T-cell (primary cell): Measurements from ENCODE around the gene MRC2. TPM values are rescaled to one million over a fixed set of nuclear protein-coding genes. Genes with fewer than 3 reads are reported as not detected.
"Not testable (repeated sequence)": the region's sequence is repeated elsewhere in the genome, so short reads cannot be mapped to it uniquely, and the experiment has no call there.

Source experiments
- ATAC-seq, 4 experiments: fragments of 200-7000 bp in 3 of 4; fragments of 150-1000 bp in 1 of 4; cut with Tn5 transposase; replicated peaks in 1 of 4; 1 replicate in 3 of 4; 2 replicates in 1 of 4; pipeline ENCODE4 v1.10.0; 2021; ENCODE audit warnings: moderate library complexity in 3 of 4, mild to moderate bottlenecking in 2 of 4, moderate number of reproducible peaks in 1 of 4
- CTCF ChIA-PET, 2 donors: fragments of 300-600 bp; sonication (Branson Sonifier 250); formaldehyde crosslinking; loops; one replicate each; lab custom pipeline; 2022; ENCODE audit warnings: antibody characterized with exemption in 2 of 2; lab: Charles Lee
- POLR2A ChIA-PET, 2 donors: fragments of 300-600 bp; sonication (Branson Sonifier 250); formaldehyde crosslinking; loops; one replicate each; lab custom pipeline; 2022; ENCODE audit warnings: antibody characterized with exemption in 2 of 2; lab: Charles Lee
- DNase-seq, 35 experiments: peaks; one replicate each; pipeline versions ENCODE4 v3.0.0 to v3.0.0-alpha.2; 2013 to 2023
- H3K27ac ChIP-seq: one replicate; pipeline ENCODE4 v1.5.1; 2013; ENCODE audit warnings: low read length
- H3K27me3 ChIP-seq, 2 experiments: replicated peaks in 1 of 2; 1 replicate in 1 of 2; 2 replicates in 1 of 2; pipeline versions ENCODE4 v1.6.1 to v1.7.0; 2013; ENCODE audit warnings: low read length in 1 of 2, mixed read lengths in 1 of 2; ENCODE audit not compliant: control insufficient read depth in 2 of 2, insufficient read depth in 2 of 2; ENCODE audit errors: extremely low read depth in 1 of 2
- H3K36me3 ChIP-seq, 2 donors: 1 replicate in 1 of 2; 2 replicates in 1 of 2; pipeline versions ENCODE4 v1.6.1 to v1.7.0; 2013; ENCODE audit warnings: low read length in 1 of 2; ENCODE audit not compliant: control insufficient read depth in 2 of 2, insufficient read depth in 1 of 2; ENCODE audit errors: extremely low read depth in 1 of 2
- H3K4me1 ChIP-seq, 2 experiments: 1 replicate in 1 of 2; 2 replicates in 1 of 2; pipeline versions ENCODE4 v1.6.1 to v1.7.0; 2013; ENCODE audit warnings: low read length in 2 of 2, mixed read lengths in 1 of 2; ENCODE audit not compliant: insufficient read depth in 2 of 2, control insufficient read depth in 1 of 2; ENCODE audit errors: extremely low read depth in 1 of 2
- H3K4me3 ChIP-seq, 2 donors: 1 replicate in 1 of 2; 2 replicates in 1 of 2; pipeline versions ENCODE4 v1.5.1 to v1.7.0; 2013; ENCODE audit warnings: mild to moderate bottlenecking in 2 of 2, low read length in 1 of 2, moderate library complexity in 1 of 2; ENCODE audit not compliant: control insufficient read depth in 1 of 2; ENCODE audit errors: extremely low read depth in 1 of 2
- H3K9me3 ChIP-seq: 2 replicates; pipeline ENCODE4 v1.7.0; 2013
- H3K27ac Mint-ChIP-seq, 2 donors: one replicate each; pipeline ENCODE4 v1.8.0; 2020 to 2021; ENCODE audit warnings: mild to moderate bottlenecking in 2 of 2, mixed read lengths in 2 of 2
- H3K27me3 Mint-ChIP-seq, 2 donors: one replicate each; pipeline ENCODE4 v1.8.0; 2021 to 2022; ENCODE audit warnings: mixed read lengths in 2 of 2
- H3K36me3 Mint-ChIP-seq: one replicate; pipeline ENCODE4 v1.8.0; 2021; ENCODE audit warnings: mixed read lengths
- H3K4me1 Mint-ChIP-seq, 3 donors: one replicate each; pipeline ENCODE4 v1.8.0; 2020 to 2022; ENCODE audit warnings: mixed read lengths in 3 of 3, mild to moderate bottlenecking in 1 of 3
- H3K4me3 Mint-ChIP-seq, 3 donors: one replicate each; pipeline ENCODE4 v1.8.0; 2020 to 2022; ENCODE audit warnings: mild to moderate bottlenecking in 3 of 3, mixed read lengths in 3 of 3, moderate library complexity in 3 of 3
- H3K9me3 Mint-ChIP-seq, 3 donors: one replicate each; pipeline ENCODE4 v1.8.0; 2020 to 2022; ENCODE audit warnings: mixed read lengths in 3 of 3
- WGBS: methylation state at CpG from one replicate; pipeline ENCODE4 v1.1.5; 2013; ENCODE audit warnings: missing lambda C conversion rate; ENCODE audit not compliant: insufficient coverage; 5-methylcytosine and 5-hydroxymethylcytosine counted together
- total RNA-seq, 35 experiments: library from RNA in 6 of 35; stranded (reverse) in 6 of 35; fragments of 120-200 nt in 1 of 35; gene quantifications; one replicate each; pipeline versions ENCODE4 v1.2.1 to v1.2.4 and lab custom pipeline; 2013 to 2026

MRC2 gene
- total RNA-seq, 5 donors from 2014 or later (not counting 1 experiment from before 2014, with no cell fraction given): 4.0 to 7.6 (median 5.2) TPM

DNA sequence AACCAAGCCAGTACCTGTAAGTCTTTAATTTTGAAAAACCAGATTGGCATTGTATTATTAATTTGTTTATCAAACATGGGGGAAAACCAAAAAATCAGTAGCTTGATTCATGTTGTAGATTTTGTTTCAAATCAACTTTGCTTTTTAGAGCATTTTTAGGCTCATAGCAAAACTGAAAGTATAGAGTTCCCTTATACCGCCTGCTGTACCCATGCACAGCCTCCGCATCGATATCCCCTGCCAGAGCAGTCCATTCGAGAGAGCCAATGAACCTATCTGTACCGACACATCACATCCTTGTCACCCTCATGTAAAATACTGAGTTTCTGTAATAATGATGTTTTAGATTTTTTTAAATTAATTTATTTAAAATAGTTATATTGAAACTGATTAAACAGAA, 16.2 kb upstream of the MRC2 start:
- no CpG with 5 or more reads among the region's 5 CpGs for WGBS
- H3K4me3 Mint-ChIP-seq: peak overlapping the region in 1 of 3 donors; percentile 34
- Histone ChIP-seq H3K27ac (peak overlapping the region; percentile 19), H3K36me3 (peaks cover 11 to 64% of the 10 kb centered on the region in 2 donors), H3K4me3 (no peak overlapping the region), H3K4me1 (no peaks in the 10 kb centered on the region), H3K9me3 (no peaks in the 10 kb centered on the region), H3K27me3 (no peaks in the 10 kb centered on the region)
- ATAC-seq (peak in 1 of 4 experiments; percentile 32), DNase-seq (peak in 1 of 35 experiments; percentile 17)
- CTCF ChIA-PET: no interaction called here
- H3K27me3 Mint-ChIP-seq: no peaks in the 10 kb centered on the region
- peaks cover 0 to 20% (median 0%) of the 10 kb centered on the region in 3 donors for H3K4me1 Mint-ChIP-seq
- peak overlapping the region; percentile 16 to 55 for H3K27ac Mint-ChIP-seq
- H3K36me3 Mint-ChIP-seq: peaks cover 74% of the 10 kb centered on the region
- POLR2A ChIA-PET: interaction anchor here (0.5 to 0.6 kb wide), 2 partner anchors 16 to 30 kb away, joined by 3 to 5 read pairs; no protein-coding TSS in a partner anchor
- no peaks in the 10 kb centered on the region for H3K9me3 Mint-ChIP-seq

- H3K36me3 Mint-ChIP-seq: peaks cover 69% of the 10 kb centered on the region
- H3K4me1 ChIP-seq: no peaks in the 10 kb centered on the region
- H3K9me3 ChIP-seq: no peaks in the 10 kb centered on the region
- DNase-seq (peak in 1 of 35 experiments; percentile 21), ATAC-seq (no peak)
- peaks cover 0 to 20% (median 0%) of the 10 kb centered on the region in 3 donors for H3K4me1 Mint-ChIP-seq
- H3K4me3 Mint-ChIP-seq: no peak overlapping the region
- ChIA-PET POLR2A (no interaction called here), CTCF (no interaction called here)
- 58% methylated on average over 2 of the region's 8 CpGs for WGBS
- peaks cover 11 to 61% of the 10 kb centered on the region in 2 donors for H3K36me3 ChIP-seq
- H3K27ac Mint-ChIP-seq: no peak overlapping the region
- no peak overlapping the region for H3K4me3 ChIP-seq
- H3K9me3 Mint-ChIP-seq: no peaks in the 10 kb centered on the region
- peak overlapping the region; percentile 19 for H3K27ac ChIP-seq
- no peaks in the 10 kb centered on the region for H3K27me3 Mint-ChIP-seq
- no peaks in the 10 kb centered on the region for H3K27me3 ChIP-seq
These were observed 15.7 kb upstream of the MRC2 start for GRCh38 chr17:62611728-62612127.

DNA sequence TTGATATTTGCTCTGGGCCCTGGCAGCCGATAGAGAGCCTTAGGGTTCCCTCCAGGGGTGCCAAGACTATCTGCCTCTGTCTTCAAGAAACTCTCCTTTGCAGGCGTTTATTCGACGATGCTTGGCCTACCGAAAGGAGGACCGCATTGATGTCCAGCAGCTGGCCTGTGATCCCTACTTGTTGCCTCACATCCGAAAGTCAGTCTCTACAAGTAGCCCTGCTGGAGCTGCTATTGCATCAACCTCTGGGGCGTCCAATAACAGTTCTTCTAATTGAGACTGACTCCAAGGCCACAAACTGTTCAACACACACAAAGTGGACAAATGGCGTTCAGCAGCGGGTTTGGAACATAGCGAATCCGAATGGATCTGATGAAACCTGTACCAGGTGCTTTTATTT, 15.2 kb upstream of the MRC2 start:
- H3K9me3 ChIP-seq, CTCF ChIA-PET, H3K27ac ChIP-seq, DNase-seq, H3K4me3 ChIP-seq, H3K4me3 Mint-ChIP-seq, ATAC-seq, H3K27me3 ChIP-seq, H3K27me3 Mint-ChIP-seq, POLR2A ChIA-PET, H3K9me3 Mint-ChIP-seq, H3K4me1 ChIP-seq, H3K27ac Mint-ChIP-seq: not testable (repeated sequence)
- 94% methylated on average over 6 of the region's 12 CpGs for WGBS
- Mint-ChIP-seq H3K4me1 (peaks cover 0 to 20% (median 0%) of the 10 kb centered on the region in 3 donors), H3K36me3 (peaks cover 66% of the 10 kb centered on the region)
- H3K36me3 ChIP-seq: peaks cover 11 to 58% of the 10 kb centered on the region in 2 donors

- H3K27me3 Mint-ChIP-seq, H3K27ac ChIP-seq, H3K9me3 Mint-ChIP-seq, H3K4me1 ChIP-seq, H3K9me3 ChIP-seq, DNase-seq, CTCF ChIA-PET, H3K4me3 ChIP-seq, H3K27ac Mint-ChIP-seq, H3K4me3 Mint-ChIP-seq, H3K27me3 ChIP-seq, POLR2A ChIA-PET, ATAC-seq: not testable (repeated sequence)
- H3K4me1 Mint-ChIP-seq: peaks cover 0 to 20% (median 0%) of the 10 kb centered on the region in 3 donors
- H3K36me3 ChIP-seq: peaks cover 10 to 51% of the 10 kb centered on the region in 2 donors
- no CpG with 5 or more reads among the region's 4 CpGs for WGBS
- H3K36me3 Mint-ChIP-seq: peaks cover 59% of the 10 kb centered on the region
These were observed 14.4 kb upstream of the MRC2 start for GRCh38 chr17:62613095-62613494.

DNA sequence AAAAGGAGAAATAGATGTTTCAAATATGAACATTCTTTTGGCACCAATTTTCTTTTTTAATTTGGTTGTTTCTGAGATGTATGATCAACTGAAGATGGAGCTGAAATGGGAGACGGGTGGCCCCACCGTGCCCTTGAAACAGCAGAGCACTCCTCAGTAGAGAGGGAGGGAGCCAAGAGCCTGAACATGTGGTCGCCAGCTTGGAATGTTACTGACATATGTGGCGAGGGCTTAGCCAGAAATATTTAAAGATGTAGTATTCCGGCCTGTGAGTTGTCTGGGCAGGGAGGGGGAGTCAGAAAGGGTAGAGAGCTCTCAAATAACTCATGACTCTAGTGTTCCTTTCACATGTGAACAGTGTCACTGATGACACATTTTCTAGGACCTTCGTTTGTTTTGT, 13.3 kb upstream of the MRC2 start:
- POLR2A ChIA-PET: no interaction called here
- no peak for DNase-seq
- H3K4me1 ChIP-seq: no peaks in the 10 kb centered on the region
- no peaks in the 10 kb centered on the region for H3K9me3 Mint-ChIP-seq
- CTCF ChIA-PET: interaction anchor here in 1 of 2 donors (0.6 kb wide), 1 partner anchor 21 kb away, joined by 4 read pairs; no protein-coding TSS in a partner anchor
- H3K27ac Mint-ChIP-seq: no peak overlapping the region
- ATAC-seq: no peak
- H3K4me3 ChIP-seq: no peak overlapping the region
- no peak overlapping the region for H3K4me3 Mint-ChIP-seq
- no peaks in the 10 kb centered on the region for H3K27me3 Mint-ChIP-seq
- 95% methylated on average over 4 of the region's 6 CpGs for WGBS
- no peaks in the 10 kb centered on the region for H3K27me3 ChIP-seq
- no peaks in the 10 kb centered on the region for H3K9me3 ChIP-seq
- H3K36me3 ChIP-seq: peaks cover 6 to 41% of the 10 kb centered on the region in 2 donors
- H3K27ac ChIP-seq: no peak overlapping the region
- peaks cover 51% of the 10 kb centered on the region for H3K36me3 Mint-ChIP-seq
- H3K4me1 Mint-ChIP-seq: peaks cover 0 to 20% (median 0%) of the 10 kb centered on the region in 3 donors

GRCh38 chr17:62615503-62615902, 12.0 kb upstream of the MRC2 start:
- Mint-ChIP-seq H3K4me3 (no peak overlapping the region), H3K4me1 (peaks cover 0 to 15% (median 0%) of the 10 kb centered on the region in 3 donors), H3K27ac (no peak overlapping the region), H3K36me3 (peaks cover 38% of the 10 kb centered on the region), H3K27me3 (no peaks in the 10 kb centered on the region), H3K9me3 (no peaks in the 10 kb centered on the region)
- Histone ChIP-seq H3K36me3 (peaks cover 3 to 31% of the 10 kb centered on the region in 2 donors), H3K4me3 (no peak overlapping the region), H3K9me3 (no peaks in the 10 kb centered on the region), H3K4me1 (no peaks in the 10 kb centered on the region), H3K27ac (no peak overlapping the region), H3K27me3 (no peaks in the 10 kb centered on the region)
- DNase-seq (no peak), ATAC-seq (no peak)
- whole genome bisulfite sequencing: 93% methylated on average over 2 of the region's 4 CpGs
- ChIA-PET CTCF (interaction anchor here (0.5 to 0.7 kb wide), 2 partner anchors 48 to 55 kb away, joined by 3 to 4 read pairs; no protein-coding TSS in a partner anchor), POLR2A (no interaction called here)
